Skeletal muscle cell (primary cell): ENCODE data around the gene KCTD11.

ENCODE experiments used
- DNase-seq: peaks from one replicate; pipeline ENCODE4 v3.0.0-alpha.2; 2010; ENCODE audit warnings: low read depth
- H3K4me3 ChIP-seq: 2 replicates; pipeline ENCODE4 v1.5.1; 2011; ENCODE audit warnings: low read depth, mild to moderate bottlenecking, control low read depth, low read length, moderate library complexity

Gene KCTD11

GRCh38 chr17:7351665-7352502 is at the start of gene KCTD11:
TSS of gene KCTD11 (plus strand) at chr17:7352162.
- H3K4me3 ChIP-seq, result peak within 1 kb of the TSS; percentile 96
- DNase-seq, result peak; percentile 72

- no peak overlapping the region for H3K4me3 ChIP-seq
- no peak for DNase-seq
These were observed 47.8 kb upstream of the KCTD11 start for GRCh38 chr17:7304179-7304578.

DNA sequence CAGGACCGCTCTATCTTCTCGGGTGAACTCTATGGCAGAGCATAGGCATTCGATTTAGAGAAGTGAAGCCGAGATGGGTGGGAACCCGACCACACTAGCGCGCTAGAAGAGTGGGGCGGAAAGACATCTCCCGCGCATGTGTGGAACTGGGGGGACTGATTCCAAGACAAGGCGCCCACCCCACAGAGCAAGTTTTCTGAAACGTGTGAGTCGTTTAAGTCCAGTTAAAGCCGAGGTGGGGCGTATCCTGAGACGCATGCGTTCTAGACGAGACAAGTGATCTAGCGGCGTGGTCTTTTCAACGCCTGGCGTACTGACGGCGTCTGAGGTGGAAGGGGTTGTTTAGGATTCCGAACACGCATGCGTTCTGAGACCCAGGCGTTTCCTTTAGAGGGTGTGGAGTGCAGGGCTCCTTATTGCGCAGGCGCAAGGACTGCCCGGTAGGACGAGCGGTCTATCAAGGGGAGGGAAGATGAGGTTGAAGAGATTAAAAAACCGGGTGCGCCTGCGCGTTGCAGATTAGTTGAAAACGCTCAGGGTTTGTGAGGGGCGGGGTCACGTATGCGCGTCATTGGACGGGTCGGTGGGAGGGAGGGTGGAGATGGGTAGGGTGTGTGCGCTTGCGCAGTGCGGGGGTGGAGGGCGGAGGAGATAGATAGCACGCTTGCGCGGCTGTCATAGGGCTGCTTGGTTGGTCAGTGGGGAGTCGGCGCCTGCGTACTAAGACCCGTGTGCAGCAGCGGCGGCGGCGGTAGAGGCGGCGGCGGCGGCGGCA is 44.9 kb upstream of the KCTD11 start, which contains the start of gene EIF5A:
EIF5A (plus strand) TSS at position 718 of the 775 bp plus-strand sequence. CDS start 2,008 bp downstream, outside the sequence.
- peak within 1 kb of the TSS; percentile 62 for H3K4me3 ChIP-seq
- peak; percentile 98 for DNase-seq

DNA sequence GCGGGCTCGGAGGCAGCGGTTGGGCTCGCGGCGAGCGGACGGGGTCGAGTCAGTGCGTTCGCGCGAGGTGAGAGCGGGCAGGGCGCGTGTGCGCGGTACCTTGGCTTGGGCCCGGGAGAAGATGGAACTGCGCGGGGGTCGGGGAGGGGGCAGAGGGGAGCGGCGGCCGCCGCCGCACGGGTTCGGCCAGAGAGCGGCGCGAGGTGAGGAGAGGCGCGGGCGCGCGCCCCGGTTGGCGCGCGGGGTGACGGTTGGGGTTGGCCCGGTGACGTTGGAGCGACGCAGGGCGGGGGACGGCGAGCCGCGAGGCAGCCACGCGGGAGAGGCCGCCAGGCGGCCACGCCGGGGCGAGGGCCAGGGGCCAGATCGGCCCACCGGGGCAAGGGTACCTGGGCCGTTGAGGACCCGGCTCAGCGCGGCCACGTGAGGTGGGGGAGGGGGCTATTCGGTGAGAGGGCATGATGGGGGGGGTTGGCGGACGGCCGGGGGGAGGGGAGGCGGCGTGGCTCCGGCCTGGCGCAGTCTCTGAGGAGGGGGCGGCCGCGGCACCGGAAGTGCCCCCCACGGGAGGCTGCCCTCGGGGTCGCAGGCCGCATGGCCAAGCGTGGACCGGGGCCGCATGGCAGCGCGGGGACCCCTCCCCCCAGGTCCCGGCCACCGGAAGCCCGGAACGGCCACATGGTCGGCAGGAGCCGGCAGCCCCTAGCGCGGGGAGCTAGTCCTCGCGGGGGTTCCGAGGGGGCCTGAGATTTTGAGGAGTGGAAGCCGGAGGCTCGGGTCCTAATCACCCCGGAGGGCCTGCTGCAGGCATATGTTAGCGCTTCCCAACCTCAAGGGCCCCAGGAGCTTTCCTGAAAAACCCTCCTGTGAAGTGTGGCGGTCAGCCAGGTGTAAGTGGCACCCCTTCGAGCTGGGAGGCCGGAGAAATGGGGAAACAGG is 44.0 kb upstream of the KCTD11 start:
- H3K4me3 ChIP-seq, result peak overlapping the region; percentile 62
- no peak for DNase-seq

GRCh38 chr17:7308625-7309433 is 43.1 kb upstream of the KCTD11 start:
- H3K4me3 ChIP-seq, result peak overlapping the region; percentile 62
- DNase-seq, result no peak

- DNase-seq, result no peak
- peak overlapping the region; percentile 62 for H3K4me3 ChIP-seq
These were observed 42.3 kb upstream of the KCTD11 start for GRCh38 chr17:7309628-7310027.

DNA sequence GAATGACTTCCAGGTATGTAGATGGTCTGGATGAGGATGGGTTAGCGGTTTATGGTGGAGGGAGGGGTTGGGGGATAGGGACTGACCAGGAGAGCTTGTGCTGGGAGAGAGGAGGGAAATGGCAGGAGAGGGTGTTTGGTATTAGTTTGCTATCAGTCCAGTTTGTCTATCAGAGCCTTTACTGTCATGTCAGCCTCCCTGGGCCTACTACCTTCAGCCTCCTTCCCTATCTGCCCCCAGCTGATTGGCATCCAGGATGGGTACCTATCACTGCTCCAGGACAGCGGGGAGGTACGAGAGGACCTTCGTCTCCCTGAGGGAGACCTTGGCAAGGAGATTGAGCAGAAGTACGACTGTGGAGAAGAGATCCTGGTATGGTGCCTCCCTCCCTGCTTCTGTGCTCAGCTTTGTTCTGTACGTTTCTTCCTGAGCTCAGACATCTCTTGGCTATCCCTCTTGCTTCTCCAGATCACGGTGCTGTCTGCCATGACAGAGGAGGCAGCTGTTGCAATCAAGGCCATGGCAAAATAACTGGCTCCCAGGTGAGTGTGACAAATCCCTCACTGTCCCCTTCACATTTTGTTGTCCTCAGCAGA is 40.8 kb upstream of the KCTD11 start:
- DNase-seq, result no peak
- H3K4me3 ChIP-seq, result no peak overlapping the region

GRCh38 chr17:7312432-7313087 is 39.4 kb upstream of the KCTD11 start:
- H3K4me3 ChIP-seq, result no peak overlapping the region
- DNase-seq, result no peak

DNA sequence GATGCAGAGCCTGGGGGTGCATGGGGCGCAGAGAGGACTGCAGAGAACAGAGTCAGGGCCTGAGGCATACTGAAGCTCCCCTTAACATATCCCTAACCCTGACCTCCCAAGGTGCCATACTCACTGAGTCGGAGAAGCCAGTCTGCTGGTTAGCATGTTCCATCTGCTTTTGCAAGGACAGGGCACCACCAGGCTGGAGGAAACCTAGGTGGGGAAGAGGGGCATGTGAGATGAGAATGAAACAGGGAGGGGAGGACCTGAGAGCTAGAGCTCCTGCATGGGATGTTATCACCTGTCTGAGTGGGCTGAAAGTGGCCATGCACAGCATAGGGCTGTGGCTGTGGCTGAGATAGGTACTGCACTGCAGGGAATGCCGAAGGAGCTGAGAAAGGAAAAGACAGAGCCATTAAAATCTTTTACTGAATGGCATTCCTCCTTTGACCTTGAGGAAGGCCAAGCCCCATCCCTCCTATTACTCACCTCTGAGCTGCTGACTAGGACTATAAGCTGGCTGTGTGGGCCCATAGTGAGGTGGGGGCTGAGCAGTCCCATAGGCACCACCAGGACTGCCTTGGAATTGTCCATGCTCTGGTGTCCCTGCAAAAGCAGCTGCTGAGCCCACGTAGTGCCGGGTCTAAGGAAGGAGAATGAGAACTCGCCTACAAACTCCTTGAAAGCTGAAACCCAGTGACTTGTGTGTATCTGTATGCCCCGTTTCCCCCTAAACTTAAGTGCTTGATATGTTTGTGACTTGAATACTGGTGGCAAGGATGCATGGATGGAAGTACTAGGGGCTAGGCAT is 38.7 kb upstream of the KCTD11 start:
- no peak for DNase-seq
- H3K4me3 ChIP-seq, result no peak overlapping the region

- DNase-seq, result no peak
- H3K4me3 ChIP-seq, result peak overlapping the region; percentile 81
These were observed 37.9 kb upstream of the KCTD11 start for GRCh38 chr17:7313890-7314718.

GRCh38 chr17:7314719-7315569 is 37.0 kb upstream of the KCTD11 start, which contains the start of gene GPS2:
TSS of gene GPS2 (minus strand) at chr17:7315360. CDS start at chr17:7315052, 308 bp downstream.
- H3K4me3 ChIP-seq, result peak within 1 kb of the TSS; percentile 81
- no peak for DNase-seq

DNA sequence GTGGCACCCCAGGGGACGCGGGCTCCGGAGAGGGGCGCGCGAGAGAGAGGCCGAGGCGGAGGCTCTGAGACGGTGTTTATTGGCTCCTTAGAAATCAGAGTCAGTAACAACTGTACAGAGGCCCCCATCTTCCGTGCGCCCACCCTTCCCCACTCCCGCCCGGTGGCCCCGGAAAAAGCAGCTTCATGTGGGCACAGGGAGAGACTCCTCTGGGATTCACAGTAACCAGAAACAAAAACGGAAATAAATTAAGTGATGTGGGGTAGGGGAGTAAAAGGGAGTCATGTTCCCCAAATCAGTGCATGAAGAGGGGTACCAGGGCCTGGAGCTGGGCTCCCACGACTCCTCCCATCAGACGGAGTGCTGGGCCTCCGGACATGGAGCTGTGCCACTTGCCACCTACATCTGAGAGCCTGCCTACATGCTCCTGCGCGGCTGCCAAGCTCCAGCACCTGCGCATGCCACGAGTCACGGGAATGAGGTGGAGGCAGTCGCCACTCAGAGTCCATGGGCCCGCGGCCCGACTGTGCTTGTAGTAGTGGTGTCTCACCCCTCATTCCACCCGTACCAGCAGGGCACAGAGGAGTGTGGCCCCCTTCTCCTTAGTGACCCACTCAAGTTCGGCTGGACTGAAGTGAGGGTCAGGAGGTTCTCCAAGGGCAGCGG is 36.3 kb upstream of the KCTD11 start:
- DNase-seq, result no peak
- H3K4me3 ChIP-seq, result peak overlapping the region; percentile 81

- no peak overlapping the region for H3K4me3 ChIP-seq
- no peak for DNase-seq
These were observed 34.7 kb upstream of the KCTD11 start for GRCh38 chr17:7317161-7317803.

DNA sequence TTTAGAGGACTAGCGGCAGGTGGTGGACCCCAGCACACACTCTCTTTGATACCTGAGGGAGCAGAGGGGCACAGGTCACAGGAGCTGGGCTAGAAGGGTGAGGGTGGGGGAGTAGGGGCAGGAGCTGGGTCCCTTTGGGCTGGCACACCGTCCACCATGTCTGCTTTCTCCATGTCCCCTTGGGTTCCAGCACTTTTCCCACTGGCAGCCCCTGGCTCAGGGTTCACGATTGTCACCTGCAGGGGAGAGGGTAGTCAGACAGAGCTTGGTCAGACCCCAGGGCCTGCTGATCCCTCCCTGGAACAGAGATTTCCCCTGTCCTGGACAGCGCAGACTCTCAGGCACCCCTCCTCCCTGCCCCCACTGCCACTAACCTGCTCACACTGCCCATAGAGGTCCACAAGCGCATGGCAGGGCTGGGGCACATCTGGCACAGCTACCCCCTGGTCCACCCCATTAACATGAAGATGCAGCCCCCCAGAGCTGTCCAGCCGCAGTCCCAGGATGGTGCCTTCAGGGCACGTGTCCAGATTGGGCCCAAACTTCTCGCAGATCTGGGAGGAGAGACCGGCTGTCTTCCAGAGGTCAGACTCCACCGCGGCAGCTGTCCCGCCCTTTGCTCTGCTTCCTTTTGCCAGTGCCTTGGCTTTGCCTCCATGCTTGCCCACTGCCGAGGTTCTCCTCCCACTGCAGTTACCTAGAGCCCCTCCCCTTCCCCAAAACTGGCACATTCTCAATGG is 33.7 kb upstream of the KCTD11 start:
- H3K4me3 ChIP-seq, result no peak overlapping the region
- DNase-seq, result no peak
